Thoracic aorta (tissue), 2 donors: ENCODE data around the gene SH2B2. TPM values are rescaled to one million over a fixed set of nuclear protein-coding genes. Genes with fewer than 3 reads are reported as not detected.

ENCODE experiments used
- ATAC-seq: fragments of 150-250 bp; one replicate; pipeline ENCODE4 v1.8.0; 2017; ENCODE audit warnings: low read depth; ENCODE audit not compliant: insufficient number of reproducible peaks, low FRiP score
- DNase-seq: peaks from one replicate; pipeline ENCODE4 v3.0.0-alpha.2; 2020; ENCODE audit warnings: low spot score
- H3K27ac ChIP-seq, 2 donors: fragments of 200-600 bp; sonication (generic); 1 replicate in 1 of 2; 2 replicates in 1 of 2; pipeline ENCODE4 v1.5.1; 2016; ENCODE audit warnings: mild to moderate bottlenecking in 2 of 2, moderate library complexity in 2 of 2
- H3K27me3 ChIP-seq: fragments of 200-600 bp; sonication (generic); replicated peaks from 2 replicates; pipeline ENCODE4 v1.6.0; 2016; ENCODE audit warnings: mild to moderate bottlenecking; ENCODE audit not compliant: insufficient read depth
- H3K36me3 ChIP-seq: fragments of 200-600 bp; sonication (generic); one replicate; pipeline ENCODE4 v1.5.1; 2016
- H3K4me1 ChIP-seq, 2 donors: fragments of 200-600 bp; sonication (generic); 1 replicate in 1 of 2; 2 replicates in 1 of 2; pipeline versions ENCODE4 v1.5.1 to v1.6.0; 2016; ENCODE audit warnings: low read depth in 2 of 2, mild to moderate bottlenecking in 1 of 2; ENCODE audit not compliant: control insufficient read depth in 1 of 2
- H3K4me3 ChIP-seq: fragments of 200-600 bp; sonication (generic); 2 replicates; pipeline ENCODE4 v1.5.1; 2016; ENCODE audit warnings: mild to moderate bottlenecking
- H3K9me3 ChIP-seq: fragments of 200-600 bp; sonication (generic); 2 replicates; pipeline ENCODE4 v1.5.1; 2016
- CTCF ChIP-seq: fragments of 200-600 bp; sonication (generic); IDR thresholded peaks from one replicate; pipeline ENCODE4 v1.5.1; 2019; ENCODE audit warnings: antibody characterized with exemption
- total RNA-seq, 2 donors: library from RNA; depleted of rRNA; stranded (reverse); fragments of >200 nt; gene quantifications; one replicate each; pipeline versions ENCODE4 v1.1.0 to v1.2.3, GENCODE V29; 2016

SH2B2 gene
- total RNA-seq, 2 donors from 2014 or later, result 10.0 to 30.2 TPM

GRCh38 chr7:102272917-102273748, 13.5 kb upstream of the SH2B2 start:
- no peak overlapping the region for H3K4me3 ChIP-seq
- TF ChIP-seq CTCF, result no peak
- no peaks in the 10 kb centered on the region for H3K9me3 ChIP-seq
- no peak for DNase-seq
- ATAC-seq, result no peak
- H3K27ac ChIP-seq, result no peak overlapping the region
- H3K36me3 ChIP-seq, result no peaks in the 10 kb centered on the region
- H3K4me1 ChIP-seq, result no peaks in the 10 kb centered on the region
- H3K27me3 ChIP-seq, result no peaks in the 10 kb centered on the region

GRCh38 chr7:102273749-102274712, 12.6 kb upstream of the SH2B2 start:
- no peaks in the 10 kb centered on the region for H3K36me3 ChIP-seq
- no peak overlapping the region for H3K27ac ChIP-seq
- no peaks in the 10 kb centered on the region for H3K9me3 ChIP-seq
- ATAC-seq (no peak), DNase-seq (no peak)
- no peaks in the 10 kb centered on the region for H3K27me3 ChIP-seq
- no peak for TF ChIP-seq CTCF
- no peak overlapping the region for H3K4me3 ChIP-seq
- H3K4me1 ChIP-seq, result no peaks in the 10 kb centered on the region

- no peak overlapping the region for H3K27ac ChIP-seq
- no peaks in the 10 kb centered on the region for H3K9me3 ChIP-seq
These were observed 11.5 kb upstream of the SH2B2 start for GRCh38 chr7:102275123-102275703.

GRCh38 chr7:102277901-102278300, 8.8 kb upstream of the SH2B2 start:
- Histone ChIP-seq H3K27me3 (no peaks in the 10 kb centered on the region), H3K27ac (no peak overlapping the region), H3K4me3 (no peak overlapping the region), H3K36me3 (no peaks in the 10 kb centered on the region), H3K4me1 (no peaks in the 10 kb centered on the region), H3K9me3 (no peaks in the 10 kb centered on the region)
- TF ChIP-seq CTCF, result no peak
- ATAC-seq (no peak), DNase-seq (no peak)

More at GRCh38 chr7:102275123-102275703, 11.5 kb upstream of the SH2B2 start:
- Histone ChIP-seq H3K27me3 (no peaks in the 10 kb centered on the region), H3K4me3 (no peak overlapping the region), H3K36me3 (no peaks in the 10 kb centered on the region), H3K4me1 (no peaks in the 10 kb centered on the region)
- ATAC-seq (no peak), DNase-seq (no peak)
- no peak for TF ChIP-seq CTCF
